Measurements from ENCODE around the gene VTI1B. TPM values are rescaled to one million over a fixed set of nuclear protein-coding genes. Genes with fewer than 3 reads are reported as not detected.

Gene VTI1B
- total and polyA plus RNA-seq, 10 of the 15 experiments (the other 5 are each of a cell fraction or from before 2014, with no cell fraction given): 15.0 to 117 (median 50.5) TPM

DNA sequence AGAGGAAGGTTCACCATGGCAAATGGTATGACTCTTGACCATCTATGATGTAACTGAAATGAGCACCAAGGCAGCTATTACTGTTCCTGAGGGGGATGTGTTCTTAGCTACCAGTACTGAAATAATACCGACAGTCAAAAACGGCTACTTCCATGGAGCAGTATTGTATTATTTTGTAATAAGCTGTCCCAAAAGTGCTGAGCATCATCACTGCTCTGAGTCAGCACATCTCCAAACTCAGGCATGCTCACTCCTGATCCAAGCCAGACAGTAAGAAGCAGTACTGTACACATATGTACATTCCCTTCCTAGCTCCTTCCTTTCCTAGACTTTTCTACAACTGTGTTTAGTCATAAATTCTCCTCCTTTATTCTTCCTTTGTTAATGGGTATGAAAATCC is 8.6 kb downstream of the VTI1B start:
- BruUV-seq (replicated peaks): no TSS peak
- intact Hi-C loops (cut with micrococcal nuclease; ENCODE audit: unreplicated experiment) (loop anchor here (2.0 kb wide), 1 partner anchor 239 kb away; no protein-coding TSS in a partner anchor), in situ Hi-C loops (cut with MboI) (loop anchor here (5.0 kb wide), 1 partner anchor 84 kb away; no protein-coding TSS in a partner anchor)
- FAIRE-seq: no peak
- H3K4me3 ChIP-seq: no peak overlapping the region
- TF ChIP-seq TCF7 (IDR thresholded peaks at IDR 0.05; ENCODE audit: borderline replicate concordance): no peak
- no peak for TF ChIP-seq USF1 (IDR thresholded peaks at IDR 0.05; ENCODE audit: borderline replicate concordance, extremely low read length, insufficient read depth, low read depth, low read length)
- H3K4me1 ChIP-seq (ENCODE audit: control insufficient read depth, insufficient read depth, low read length): peaks cover 17% of the 10 kb centered on the region
- H3K27ac ChIP-seq (ENCODE audit: control insufficient read depth, insufficient read depth): no peak overlapping the region
- H3K9ac ChIP-seq (ENCODE audit: control insufficient read depth, insufficient read depth, low read length): no peak overlapping the region
- no peaks in the 10 kb centered on the region for H3K27me3 ChIP-seq (replicated peaks in 1 of 2; ENCODE audit: control insufficient read depth in 2 of 2, insufficient read depth in 2 of 2, low read length in 1 of 2)
- SMC1A ChIA-PET (ENCODE audit: uncharacterized antibody, unreplicated experiment): interaction anchor here (1.0 to 9.1 kb wide), 15 partner anchors 14 to 239 kb away, joined by 3 to 151 read pairs (median 13); partner anchors contain the start of genes ARG2, PIGH, RDH11 and RDH12
- H3K36me3 ChIP-seq (ENCODE audit: control insufficient read depth in 2 of 2, insufficient read depth in 2 of 2, low read length in 1 of 2): peaks cover 0 to 1% of the 10 kb centered on the region in 2 experiments; a peak in 3 of 4 replicates
- ATAC-seq: no peak
- peaks cover 28% of the 10 kb centered on the region for H3K79me2 ChIP-seq (ENCODE audit: control insufficient read depth, insufficient read depth, low read length)
- DNase-seq (ENCODE audit: low read depth, low spot score): no peak
- H3K9me3 ChIP-seq (replicated peaks; ENCODE audit: control insufficient read depth, insufficient read depth, low read length): no peaks in the 10 kb centered on the region
- no peak overlapping the region for H3K4me2 ChIP-seq (ENCODE audit: control insufficient read depth, insufficient read depth)
- POLR2A ChIA-PET: interaction anchor here (2.0 to 2.1 kb wide), 2 partner anchors 29 to 38 kb away, joined by 10 to 14 read pairs; partner anchors contain the start of gene RDH11
- WGBS (ENCODE audit: insufficient coverage, insufficient replicate concordance, low lambda C conversion rate, missing lambda C conversion rate): 100% methylated on average over 2 of the region's 2 CpGs
- H4K20me1 ChIP-seq (ENCODE audit: control insufficient read depth, insufficient read depth): no peaks in the 10 kb centered on the region
- RAD21 ChIA-PET (ENCODE audit: unreplicated experiment): interaction anchor here (0.8 to 6.7 kb wide), 10 partner anchors 28 to 240 kb away, joined by 3 to 144 read pairs (median 26); partner anchors contain the start of genes ARG2, PIGH, RDH11 and RDH12
- H2AFZ ChIP-seq (ENCODE audit: control insufficient read depth, low read depth, low read length): no peak overlapping the region
- CTCF ChIA-PET: interaction anchor here (0.9 to 15.6 kb wide), 18 partner anchors 11 to 1150 kb away, joined by 3 to 223 read pairs (median 15); partner anchors contain the start of genes ARG2, PIGH, RDH11 and RDH12

GRCh38 chr14:67663633-67664032 is 10.8 kb downstream of the VTI1B start:
- RAD21 ChIA-PET (ENCODE audit: unreplicated experiment): interaction anchor here (0.9 to 6.4 kb wide), 4 partner anchors 41 to 303 kb away, joined by 3 to 114 read pairs (median 6); no protein-coding TSS in a partner anchor
- DNase-seq (ENCODE audit: low read depth, low spot score) (no peak), ATAC-seq (no peak), FAIRE-seq (no peak)
- no peak overlapping the region for H3K4me3 ChIP-seq
- peaks cover 22% of the 10 kb centered on the region for H3K79me2 ChIP-seq (ENCODE audit: control insufficient read depth, insufficient read depth, low read length)
- no TSS peak for BruUV-seq (replicated peaks)
- 97% methylated on average over 4 of the region's 4 CpGs for WGBS (ENCODE audit: insufficient coverage, insufficient replicate concordance, low lambda C conversion rate, missing lambda C conversion rate)
- H3K4me2 ChIP-seq (ENCODE audit: control insufficient read depth, insufficient read depth): no peak overlapping the region
- H3K4me1 ChIP-seq (ENCODE audit: control insufficient read depth, insufficient read depth, low read length): peaks cover 14% of the 10 kb centered on the region
- CTCF ChIA-PET: interaction anchor here (0.6 to 15.6 kb wide), 13 partner anchors 12 to 238 kb away, joined by 3 to 223 read pairs (median 5); partner anchors contain the start of genes ARG2, PIGH, RDH11 and RDH12
- no peak overlapping the region for H3K9ac ChIP-seq (ENCODE audit: control insufficient read depth, insufficient read depth, low read length)
- in situ Hi-C loops (cut with MboI): no loop called here
- no peaks in the 10 kb centered on the region for H3K9me3 ChIP-seq (replicated peaks; ENCODE audit: control insufficient read depth, insufficient read depth, low read length)
- H3K27ac ChIP-seq (ENCODE audit: control insufficient read depth, insufficient read depth): no peak overlapping the region
- H3K27me3 ChIP-seq (replicated peaks in 1 of 2; ENCODE audit: control insufficient read depth in 2 of 2, insufficient read depth in 2 of 2, low read length in 1 of 2): no peaks in the 10 kb centered on the region
- H4K20me1 ChIP-seq (ENCODE audit: control insufficient read depth, insufficient read depth): no peaks in the 10 kb centered on the region
- no peak overlapping the region for H2AFZ ChIP-seq (ENCODE audit: control insufficient read depth, low read depth, low read length)
- intact Hi-C loops (cut with micrococcal nuclease; ENCODE audit: unreplicated experiment): no loop called here
- SMC1A ChIA-PET (ENCODE audit: uncharacterized antibody, unreplicated experiment): interaction anchor here (0.7 to 8.1 kb wide), 8 partner anchors 10 to 92 kb away, joined by 3 to 151 read pairs (median 5); partner anchors contain the start of gene ARG2
- POLR2A ChIA-PET: interaction anchor here (0.7 to 1.3 kb wide), 2 partner anchors 45 to 98 kb away, joined by 3 to 4 read pairs; no protein-coding TSS in a partner anchor
- peaks cover 0 to 4% of the 10 kb centered on the region in 2 experiments; a peak in 3 of 4 replicates for H3K36me3 ChIP-seq (ENCODE audit: control insufficient read depth in 2 of 2, insufficient read depth in 2 of 2, low read length in 1 of 2)
- no peak for TF ChIP-seq ZBED1 (IDR thresholded peaks at IDR 0.05; ENCODE audit: borderline replicate concordance)
- no peak for TF ChIP-seq IRF3 (IDR thresholded peaks at IDR 0.05)
- no peak for TF ChIP-seq NR2F1 (conservative IDR thresholded peaks at IDR 0.05)
- TF ChIP-seq IKZF1 (conservative IDR thresholded peaks at IDR 0.05): no peak
- TF ChIP-seq, protein P1, sequence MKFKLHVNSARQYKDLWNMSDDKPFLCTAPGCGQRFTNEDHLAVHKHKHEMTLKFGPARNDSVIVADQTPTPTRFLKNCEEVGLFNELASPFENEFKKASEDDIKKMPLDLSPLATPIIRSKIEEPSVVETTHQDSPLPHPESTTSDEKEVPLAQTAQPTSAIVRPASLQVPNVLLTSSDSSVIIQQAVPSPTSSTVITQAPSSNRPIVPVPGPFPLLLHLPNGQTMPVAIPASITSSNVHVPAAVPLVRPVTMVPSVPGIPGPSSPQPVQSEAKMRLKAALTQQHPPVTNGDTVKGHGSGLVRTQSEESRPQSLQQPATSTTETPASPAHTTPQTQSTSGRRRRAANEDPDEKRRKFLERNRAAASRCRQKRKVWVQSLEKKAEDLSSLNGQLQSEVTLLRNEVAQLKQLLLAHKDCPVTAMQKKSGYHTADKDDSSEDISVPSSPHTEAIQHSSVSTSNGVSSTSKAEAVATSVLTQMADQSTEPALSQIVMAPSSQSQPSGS (IDR thresholded peaks at IDR 0.05; ENCODE audit: low read length): no peak
- TF ChIP-seq CREM (IDR thresholded peaks at IDR 0.05; ENCODE audit: low read depth): no peak
- TF ChIP-seq DPF2 (IDR thresholded peaks at IDR 0.05): no peak
- no peak for TF ChIP-seq TCF7 (IDR thresholded peaks at IDR 0.05; ENCODE audit: borderline replicate concordance)

All from GM12878 (cell line).